Liver (tissue), 2 donors: Measurements from ENCODE around the gene SERPINI2.

Experiments used
- GABPA ChIP-seq, 2 donors: IDR thresholded peaks in 1 of 2; conservative IDR thresholded peaks in 1 of 2; 2 replicates each; pipeline ENCODE4 v1.6.1; 2016; ENCODE audit warnings: antibody characterized with exemption in 2 of 2, mild to moderate bottlenecking in 1 of 2, moderate library complexity in 1 of 2
- RAD21 ChIP-seq, 2 donors: IDR thresholded peaks; 2 replicates each; pipeline ENCODE4 v1.6.1; 2016; ENCODE audit warnings: antibody characterized with exemption in 2 of 2, mild to moderate bottlenecking in 2 of 2
- TF ChIP-seq, protein P1 (sequence below): IDR thresholded peaks from 2 replicates; pipeline ENCODE4 v1.6.1; 2016; ENCODE audit warnings: antibody characterized with exemption
- TF ChIP-seq, protein P2 (sequence below): IDR thresholded peaks from 2 replicates; pipeline ENCODE4 v1.6.1; 2016; ENCODE audit warnings: antibody characterized with exemption, mild to moderate bottlenecking
- TF ChIP-seq, protein P3 (sequence below): IDR thresholded peaks from 2 replicates; pipeline ENCODE4 v1.6.1; 2016; ENCODE audit warnings: antibody characterized with exemption
- donor health status: healthy.

- TF ChIP-seq, protein P1, sequence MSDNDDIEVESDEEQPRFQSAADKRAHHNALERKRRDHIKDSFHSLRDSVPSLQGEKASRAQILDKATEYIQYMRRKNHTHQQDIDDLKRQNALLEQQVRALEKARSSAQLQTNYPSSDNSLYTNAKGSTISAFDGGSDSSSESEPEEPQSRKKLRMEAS, result no peak
- TF ChIP-seq, protein P2, sequence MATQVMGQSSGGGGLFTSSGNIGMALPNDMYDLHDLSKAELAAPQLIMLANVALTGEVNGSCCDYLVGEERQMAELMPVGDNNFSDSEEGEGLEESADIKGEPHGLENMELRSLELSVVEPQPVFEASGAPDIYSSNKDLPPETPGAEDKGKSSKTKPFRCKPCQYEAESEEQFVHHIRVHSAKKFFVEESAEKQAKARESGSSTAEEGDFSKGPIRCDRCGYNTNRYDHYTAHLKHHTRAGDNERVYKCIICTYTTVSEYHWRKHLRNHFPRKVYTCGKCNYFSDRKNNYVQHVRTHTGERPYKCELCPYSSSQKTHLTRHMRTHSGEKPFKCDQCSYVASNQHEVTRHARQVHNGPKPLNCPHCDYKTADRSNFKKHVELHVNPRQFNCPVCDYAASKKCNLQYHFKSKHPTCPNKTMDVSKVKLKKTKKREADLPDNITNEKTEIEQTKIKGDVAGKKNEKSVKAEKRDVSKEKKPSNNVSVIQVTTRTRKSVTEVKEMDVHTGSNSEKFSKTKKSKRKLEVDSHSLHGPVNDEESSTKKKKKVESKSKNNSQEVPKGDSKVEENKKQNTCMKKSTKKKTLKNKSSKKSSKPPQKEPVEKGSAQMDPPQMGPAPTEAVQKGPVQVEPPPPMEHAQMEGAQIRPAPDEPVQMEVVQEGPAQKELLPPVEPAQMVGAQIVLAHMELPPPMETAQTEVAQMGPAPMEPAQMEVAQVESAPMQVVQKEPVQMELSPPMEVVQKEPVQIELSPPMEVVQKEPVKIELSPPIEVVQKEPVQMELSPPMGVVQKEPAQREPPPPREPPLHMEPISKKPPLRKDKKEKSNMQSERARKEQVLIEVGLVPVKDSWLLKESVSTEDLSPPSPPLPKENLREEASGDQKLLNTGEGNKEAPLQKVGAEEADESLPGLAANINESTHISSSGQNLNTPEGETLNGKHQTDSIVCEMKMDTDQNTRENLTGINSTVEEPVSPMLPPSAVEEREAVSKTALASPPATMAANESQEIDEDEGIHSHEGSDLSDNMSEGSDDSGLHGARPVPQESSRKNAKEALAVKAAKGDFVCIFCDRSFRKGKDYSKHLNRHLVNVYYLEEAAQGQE, result no peak
- TF ChIP-seq, protein P3, sequence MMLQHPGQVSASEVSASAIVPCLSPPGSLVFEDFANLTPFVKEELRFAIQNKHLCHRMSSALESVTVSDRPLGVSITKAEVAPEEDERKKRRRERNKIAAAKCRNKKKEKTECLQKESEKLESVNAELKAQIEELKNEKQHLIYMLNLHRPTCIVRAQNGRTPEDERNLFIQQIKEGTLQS, result no peak
- TF ChIP-seq GABPA (IDR thresholded peaks at IDR 0.05 in 1 of 2, conservative IDR thresholded peaks at IDR 0.05 in 1 of 2) (no peak), RAD21 (IDR thresholded peaks at IDR 0.05) (no peak)
Observed at GRCh38 chr3:167445491-167445890, 28.4 kb downstream of the SERPINI2 start.
